Left ventricle myocardium inferior (tissue), 1 donor: ENCODE measurements around the gene IL31RA. TPM values are rescaled to one million over a fixed set of nuclear protein-coding genes. Genes with fewer than 3 reads are reported as not detected.

Experiments
- DNase-seq: peaks from one replicate; pipeline ENCODE4 v3.0.0-alpha.2; 2020
- H3K27ac ChIP-seq: fragments of 200-600 bp; replicated peaks from 2 replicates; pipeline ENCODE4 v1.8.0; 2021
- H3K27me3 ChIP-seq: fragments of 200-600 bp; 2 replicates; pipeline ENCODE4 v1.8.0; 2021; ENCODE audit warnings: low read depth
- H3K36me3 ChIP-seq: fragments of 200-600 bp; 2 replicates; pipeline ENCODE4 v1.8.0; 2021
- H3K4me1 ChIP-seq: fragments of 200-600 bp; 2 replicates; pipeline ENCODE4 v1.8.0; 2021
- H3K4me3 ChIP-seq: fragments of 200-600 bp; 2 replicates; pipeline ENCODE4 v1.8.0; 2021; ENCODE audit warnings: mild to moderate bottlenecking, moderate library complexity
- H3K9me3 ChIP-seq: fragments of 200-600 bp; replicated peaks from 2 replicates; pipeline ENCODE4 v1.8.0; 2021
- intact Hi-C: fragments of 100-400 bp; cut with micrococcal nuclease; formaldehyde crosslinking; loops from one replicate; pipeline ENCODE4 v1.11.0; 2022
- total RNA-seq: library from RNA; stranded (reverse); fragmentation: NEBNext Ultra II Directional; extraction: Animal tissue kit (Norgen Biotek cat#: 25700); gene quantifications from one replicate; pipeline ENCODE4 v1.2.1, GENCODE V29; 2021
- TF ChIP-seq, protein P1 (sequence below): fragments of 200-600 bp; IDR thresholded peaks from 2 replicates; pipeline ENCODE4 v1.8.0; 2021; ENCODE audit warnings: antibody characterized with exemption, mild to moderate bottlenecking, borderline replicate concordance
- donor health status: DM: no; HTN: yes; CAD: no; lungs with severe emphysema.

Gene IL31RA
- total RNA-seq, 1 donor from 2014 or later: 0.27 TPM

DNA sequence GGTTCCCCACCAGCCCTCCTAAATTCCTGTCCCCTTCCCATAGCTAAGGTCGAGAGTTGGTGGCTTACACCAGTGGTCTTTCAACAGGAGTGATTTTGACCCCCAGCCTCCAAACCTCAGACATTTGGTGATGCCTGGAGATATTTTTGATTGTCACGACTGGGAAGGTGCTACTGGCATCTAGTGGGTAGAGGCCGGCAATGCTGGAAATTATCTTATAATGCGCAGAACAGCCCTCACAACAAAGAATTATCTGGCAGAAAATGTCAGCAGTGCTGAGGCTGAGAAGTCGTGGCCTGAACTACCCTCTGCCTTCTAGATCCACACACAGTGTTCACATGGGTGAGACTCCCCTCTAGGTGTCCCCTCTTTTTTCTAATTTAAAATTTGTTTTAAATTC lies 69.6 kb downstream of the IL31RA start:
- Histone ChIP-seq H3K36me3 (no peaks in the 10 kb centered on the region), H3K27ac (no peak overlapping the region), H3K4me1 (peaks cover 6% of the 10 kb centered on the region), H3K4me3 (no peak overlapping the region), H3K9me3 (no peaks in the 10 kb centered on the region), H3K27me3 (no peaks in the 10 kb centered on the region)
- DNase-seq: no peak
- TF ChIP-seq, protein P1, sequence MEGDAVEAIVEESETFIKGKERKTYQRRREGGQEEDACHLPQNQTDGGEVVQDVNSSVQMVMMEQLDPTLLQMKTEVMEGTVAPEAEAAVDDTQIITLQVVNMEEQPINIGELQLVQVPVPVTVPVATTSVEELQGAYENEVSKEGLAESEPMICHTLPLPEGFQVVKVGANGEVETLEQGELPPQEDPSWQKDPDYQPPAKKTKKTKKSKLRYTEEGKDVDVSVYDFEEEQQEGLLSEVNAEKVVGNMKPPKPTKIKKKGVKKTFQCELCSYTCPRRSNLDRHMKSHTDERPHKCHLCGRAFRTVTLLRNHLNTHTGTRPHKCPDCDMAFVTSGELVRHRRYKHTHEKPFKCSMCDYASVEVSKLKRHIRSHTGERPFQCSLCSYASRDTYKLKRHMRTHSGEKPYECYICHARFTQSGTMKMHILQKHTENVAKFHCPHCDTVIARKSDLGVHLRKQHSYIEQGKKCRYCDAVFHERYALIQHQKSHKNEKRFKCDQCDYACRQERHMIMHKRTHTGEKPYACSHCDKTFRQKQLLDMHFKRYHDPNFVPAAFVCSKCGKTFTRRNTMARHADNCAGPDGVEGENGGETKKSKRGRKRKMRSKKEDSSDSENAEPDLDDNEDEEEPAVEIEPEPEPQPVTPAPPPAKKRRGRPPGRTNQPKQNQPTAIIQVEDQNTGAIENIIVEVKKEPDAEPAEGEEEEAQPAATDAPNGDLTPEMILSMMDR: no peak
- intact Hi-C loops: no loop called here

DNA sequence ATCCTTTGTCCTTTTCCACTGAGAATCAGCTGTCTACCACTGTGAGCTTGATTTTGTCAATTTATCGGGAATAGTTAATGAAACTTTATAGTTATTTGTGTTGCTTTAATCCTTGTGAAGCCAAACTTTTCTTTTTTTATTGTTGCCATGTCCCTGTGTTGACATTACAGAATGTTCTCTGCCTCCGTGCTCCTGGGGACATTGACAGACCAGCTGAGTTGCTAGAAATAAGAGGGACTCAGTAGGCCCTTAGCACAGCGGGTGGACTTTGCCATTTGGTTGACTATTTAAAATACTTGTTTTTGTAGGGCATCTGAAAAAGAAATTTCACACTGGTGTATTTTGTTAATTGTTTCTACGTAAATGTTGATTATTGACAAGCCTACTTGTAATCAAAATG lies 70.5 kb downstream of the IL31RA start:
- H3K4me3 ChIP-seq: no peak overlapping the region
- H3K36me3 ChIP-seq: no peaks in the 10 kb centered on the region
- H3K4me1 ChIP-seq: peaks cover 6% of the 10 kb centered on the region
- no peaks in the 10 kb centered on the region for H3K9me3 ChIP-seq
- H3K27ac ChIP-seq: no peak overlapping the region
- TF ChIP-seq, protein P1: no peak
- DNase-seq: no peak
- H3K27me3 ChIP-seq: no peaks in the 10 kb centered on the region
- intact Hi-C loops: no loop called here

DNA sequence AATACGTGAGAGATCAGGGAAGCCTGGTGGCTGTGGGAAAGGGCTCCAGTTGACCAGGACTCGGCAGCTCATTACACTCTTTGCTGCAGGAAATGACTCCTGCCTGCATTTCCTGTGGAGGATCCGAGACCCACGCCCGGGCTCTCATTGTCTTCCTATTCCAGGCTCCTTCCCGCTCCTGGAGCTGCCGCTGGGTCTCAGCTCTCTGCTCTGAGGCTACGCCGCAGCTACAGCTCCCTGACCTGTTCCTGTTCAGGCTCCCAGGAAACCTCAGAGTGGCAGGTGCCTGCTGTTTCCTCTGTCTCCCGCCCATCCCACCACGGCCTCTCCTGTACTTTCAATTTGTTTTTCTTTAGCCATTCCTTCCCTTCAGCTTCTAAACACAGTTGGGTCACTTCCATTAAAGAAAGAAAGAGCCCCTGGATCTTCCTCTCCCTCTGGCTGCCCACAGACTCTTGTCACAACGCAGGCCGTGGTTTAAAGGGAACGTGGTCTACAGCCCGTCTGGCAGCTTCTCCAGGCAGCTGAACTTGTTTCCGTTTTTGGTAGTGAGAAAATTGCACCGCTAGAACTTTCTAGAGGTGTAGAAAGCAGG lies 72.1 kb downstream of the IL31RA start:
- Histone ChIP-seq H3K27me3 (no peaks in the 10 kb centered on the region), H3K9me3 (no peaks in the 10 kb centered on the region), H3K4me3 (peak overlapping the region; percentile 59), H3K36me3 (no peaks in the 10 kb centered on the region), H3K27ac (peak overlapping the region; percentile 47), H3K4me1 (peaks cover 6% of the 10 kb centered on the region)
- peak; percentile 28 for DNase-seq
- TF ChIP-seq, protein P1: no peak
- intact Hi-C loops: no loop called here

DNA sequence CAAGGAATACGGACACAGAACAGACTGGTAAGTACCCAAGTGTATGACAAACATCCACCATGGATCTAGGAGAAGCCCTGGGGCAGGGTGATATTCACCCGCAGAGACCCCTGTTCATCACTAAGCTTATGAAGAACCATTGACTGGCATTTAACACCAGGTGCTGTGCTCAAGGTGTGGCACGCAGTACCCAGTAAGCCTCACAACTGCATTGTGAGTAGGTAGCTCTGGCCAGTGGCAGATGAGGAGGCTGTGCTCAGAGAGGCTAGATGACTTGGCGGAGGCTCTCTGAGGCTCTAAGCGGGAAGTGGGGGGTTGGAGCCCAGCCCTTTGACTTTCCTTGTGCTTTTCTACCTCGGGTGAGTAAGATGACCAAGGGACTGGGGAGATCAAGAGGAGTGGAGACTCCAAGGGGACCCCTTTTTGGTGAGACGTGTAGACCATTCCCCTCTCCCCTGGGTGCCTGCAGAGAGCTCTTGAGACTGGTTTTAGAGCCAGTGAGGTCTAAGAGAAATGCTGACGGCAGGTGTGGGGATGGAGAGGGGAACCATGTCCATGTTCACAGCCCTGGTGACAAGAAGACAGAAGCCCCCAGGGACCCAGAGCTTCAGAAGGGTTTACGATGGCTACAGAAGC lies 72.8 kb downstream of the IL31RA start:
- Histone ChIP-seq H3K4me1 (peaks cover 6% of the 10 kb centered on the region), H3K27me3 (no peaks in the 10 kb centered on the region), H3K9me3 (no peaks in the 10 kb centered on the region), H3K36me3 (no peaks in the 10 kb centered on the region), H3K27ac (no peak overlapping the region), H3K4me3 (peak overlapping the region; percentile 59)
- TF ChIP-seq, protein P1: no peak
- DNase-seq: no peak
- intact Hi-C loops: no loop called here

DNA sequence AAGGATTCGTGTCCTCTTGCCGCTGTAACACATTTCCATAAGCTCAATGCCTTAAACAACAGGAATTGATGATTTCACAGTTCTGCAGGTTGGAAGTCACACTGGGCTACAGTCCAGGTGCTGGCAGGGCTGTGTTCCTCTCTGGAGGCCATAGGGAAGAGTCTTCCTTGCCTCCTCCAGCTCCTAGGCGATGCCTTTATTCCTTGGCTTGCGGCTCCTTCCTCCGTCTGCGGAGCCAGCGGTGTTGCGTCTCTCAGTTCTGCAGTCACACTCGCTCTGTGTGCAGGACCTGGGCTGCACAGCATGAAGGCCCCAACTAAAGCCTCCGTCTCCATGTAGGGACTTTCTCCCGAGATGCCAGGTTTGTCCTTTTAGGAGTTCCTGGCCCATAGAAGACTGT lies 73.6 kb downstream of the IL31RA start:
- no peaks in the 10 kb centered on the region for H3K36me3 ChIP-seq
- H3K4me1 ChIP-seq: peaks cover 6% of the 10 kb centered on the region
- TF ChIP-seq, protein P1: no peak
- H3K27me3 ChIP-seq: no peaks in the 10 kb centered on the region
- intact Hi-C loops: no loop called here
- no peak overlapping the region for H3K4me3 ChIP-seq
- H3K27ac ChIP-seq: no peak overlapping the region
- no peaks in the 10 kb centered on the region for H3K9me3 ChIP-seq
- no peak for DNase-seq
